ENCODE measurements around the gene PRPF19. TPM values are rescaled to one million over a fixed set of nuclear protein-coding genes. Genes with fewer than 3 reads are reported as not detected.

Gene PRPF19
- total RNA-seq, 1 donor from 2014 or later = 45.8 TPM

Other genes with a start within 250 kb of the PRPF19 start
- not detected in 2 replicates for gene MS4A8, start 207.0 kb downstream of the PRPF19 start, total RNA-seq
- not detected in 2 replicates for gene MS4A18, start 181.9 kb downstream of the PRPF19 start, total RNA-seq
- gene MS4A15, start 149.7 kb downstream of the PRPF19 start, total RNA-seq = not detected in 2 replicates
- not detected in 2 replicates for gene MS4A10, start 121.3 kb downstream of the PRPF19 start, total RNA-seq
- 14.0 and 31.2 TPM in 2 replicates for gene CCDC86, start 64.5 kb downstream of the PRPF19 start, total RNA-seq
- 0.05 TPM in 1 of 2 replicates, not detected in the other for gene PTGDR2, start 50.6 kb downstream of the PRPF19 start, total RNA-seq
- not detected in 2 replicates for gene ZP1, start 39.0 kb downstream of the PRPF19 start, total RNA-seq
- 63.6 and 114 TPM in 2 replicates for gene TMEM109, start 7.6 kb upstream of the PRPF19 start, total RNA-seq
- 99.5 and 112 TPM in 2 replicates for gene TMEM132A, start 17.9 kb upstream of the PRPF19 start, total RNA-seq
- gene SLC15A3, start 45.6 kb upstream of the PRPF19 start, total RNA-seq = 8.7 and 9.0 TPM in 2 replicates
- not detected in 2 replicates for gene CD6, start 65.1 kb upstream of the PRPF19 start, total RNA-seq
- gene CD5, start 195.9 kb upstream of the PRPF19 start, total RNA-seq = not detected in 2 replicates